ENCODE measurements around the gene CPPED1. TPM values are rescaled to one million over a fixed set of nuclear protein-coding genes. Genes with fewer than 3 reads are reported as not detected.

The CPPED1 gene
- total and polyA plus RNA-seq, 10 of the 15 experiments (the other 5 are each of a cell fraction or from before 2014, with no cell fraction given): 7.1 to 39.0 (median 16.0) TPM

GRCh38 chr16:12780467-12780866, 23.2 kb downstream of the CPPED1 start:
- ChIA-PET SMC1A (ENCODE audit: uncharacterized antibody, unreplicated experiment) (no interaction called here), POLR2A (interaction anchor here (0.7 kb wide), 2 partner anchors 14 to 117 kb away, joined by 3 to 4 read pairs; no protein-coding TSS in a partner anchor), CTCF (no interaction called here), RAD21 (ENCODE audit: unreplicated experiment) (no interaction called here)
- 93% methylated on average over 2 of the region's 2 CpGs for WGBS (ENCODE audit: insufficient coverage, insufficient replicate concordance, low lambda C conversion rate, missing lambda C conversion rate)
- Histone ChIP-seq H2AFZ (ENCODE audit: control insufficient read depth, low read depth, low read length) (no peak overlapping the region), H3K79me2 (ENCODE audit: control insufficient read depth, insufficient read depth, low read length) (no peaks in the 10 kb centered on the region), H3K4me1 (ENCODE audit: control insufficient read depth, insufficient read depth, low read length) (no peaks in the 10 kb centered on the region), H3K27me3 (replicated peaks in 1 of 2; ENCODE audit: control insufficient read depth in 2 of 2, insufficient read depth in 2 of 2, low read length in 1 of 2) (no peaks in the 10 kb centered on the region), H3K36me3 (ENCODE audit: control insufficient read depth in 2 of 2, insufficient read depth in 2 of 2, low read length in 1 of 2) (peaks cover 0 to 6% of the 10 kb centered on the region in 2 experiments; a peak in 2 of 4 replicates), H3K4me3 (no peak overlapping the region), H3K9ac (ENCODE audit: control insufficient read depth, insufficient read depth, low read length) (no peak overlapping the region), H3K9me3 (replicated peaks; ENCODE audit: control insufficient read depth, insufficient read depth, low read length) (no peaks in the 10 kb centered on the region; the same call in 2 of the 3 replicates), H4K20me1 (ENCODE audit: control insufficient read depth, insufficient read depth) (no peaks in the 10 kb centered on the region), H3K4me2 (ENCODE audit: control insufficient read depth, insufficient read depth) (no peak overlapping the region), H3K27ac (ENCODE audit: control insufficient read depth, insufficient read depth) (no peak overlapping the region)
- no peak for ATAC-seq
- no peak for FAIRE-seq
- DNase-seq (ENCODE audit: low read depth, low spot score): no peak
- in situ Hi-C loops (cut with MboI) (no loop called here), intact Hi-C loops (cut with micrococcal nuclease; ENCODE audit: unreplicated experiment) (no loop called here)
- no TSS peak for BruUV-seq (replicated peaks)
- TF ChIP-seq SMARCA5 (IDR thresholded peaks at IDR 0.05) (no peak), SP1 (IDR thresholded peaks at IDR 0.05; ENCODE audit: low read depth, low read length) (no peak), SREBF1 (IDR thresholded peaks at IDR 0.05; ENCODE audit: low read length) (no peak), NFIC (IDR thresholded peaks at IDR 0.05; ENCODE audit: low read depth, low read length) (no peak), MEF2A (IDR thresholded peaks at IDR 0.05; ENCODE audit: insufficient read depth, low read depth, low read length) (no peak)
- TF ChIP-seq, protein P1, sequence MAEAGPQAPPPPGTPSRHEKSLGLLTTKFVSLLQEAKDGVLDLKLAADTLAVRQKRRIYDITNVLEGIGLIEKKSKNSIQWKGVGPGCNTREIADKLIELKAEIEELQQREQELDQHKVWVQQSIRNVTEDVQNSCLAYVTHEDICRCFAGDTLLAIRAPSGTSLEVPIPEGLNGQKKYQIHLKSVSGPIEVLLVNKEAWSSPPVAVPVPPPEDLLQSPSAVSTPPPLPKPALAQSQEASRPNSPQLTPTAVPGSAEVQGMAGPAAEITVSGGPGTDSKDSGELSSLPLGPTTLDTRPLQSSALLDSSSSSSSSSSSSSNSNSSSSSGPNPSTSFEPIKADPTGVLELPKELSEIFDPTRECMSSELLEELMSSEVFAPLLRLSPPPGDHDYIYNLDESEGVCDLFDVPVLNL (IDR thresholded peaks at IDR 0.05; ENCODE audit: low read depth, low read length): no peak
- TF ChIP-seq, protein P2, sequence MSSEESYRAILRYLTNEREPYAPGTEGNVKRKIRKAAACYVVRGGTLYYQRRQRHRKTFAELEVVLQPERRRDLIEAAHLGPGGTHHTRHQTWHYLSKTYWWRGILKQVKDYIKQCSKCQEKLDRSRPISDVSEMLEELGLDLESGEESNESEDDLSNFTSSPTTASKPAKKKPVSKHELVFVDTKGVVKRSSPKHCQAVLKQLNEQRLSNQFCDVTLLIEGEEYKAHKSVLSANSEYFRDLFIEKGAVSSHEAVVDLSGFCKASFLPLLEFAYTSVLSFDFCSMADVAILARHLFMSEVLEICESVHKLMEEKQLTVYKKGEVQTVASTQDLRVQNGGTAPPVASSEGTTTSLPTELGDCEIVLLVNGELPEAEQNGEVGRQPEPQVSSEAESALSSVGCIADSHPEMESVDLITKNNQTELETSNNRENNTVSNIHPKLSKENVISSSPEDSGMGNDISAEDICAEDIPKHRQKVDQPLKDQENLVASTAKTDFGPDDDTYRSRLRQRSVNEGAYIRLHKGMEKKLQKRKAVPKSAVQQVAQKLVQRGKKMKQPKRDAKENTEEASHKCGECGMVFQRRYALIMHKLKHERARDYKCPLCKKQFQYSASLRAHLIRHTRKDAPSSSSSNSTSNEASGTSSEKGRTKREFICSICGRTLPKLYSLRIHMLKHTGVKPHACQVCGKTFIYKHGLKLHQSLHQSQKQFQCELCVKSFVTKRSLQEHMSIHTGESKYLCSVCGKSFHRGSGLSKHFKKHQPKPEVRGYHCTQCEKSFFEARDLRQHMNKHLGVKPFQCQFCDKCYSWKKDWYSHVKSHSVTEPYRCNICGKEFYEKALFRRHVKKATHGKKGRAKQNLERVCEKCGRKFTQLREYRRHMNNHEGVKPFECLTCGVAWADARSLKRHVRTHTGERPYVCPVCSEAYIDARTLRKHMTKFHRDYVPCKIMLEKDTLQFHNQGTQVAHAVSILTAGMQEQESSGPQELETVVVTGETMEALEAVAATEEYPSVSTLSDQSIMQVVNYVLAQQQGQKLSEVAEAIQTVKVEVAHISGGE (CRISPR knock-in tag; IDR thresholded peaks at IDR 0.05): no peak
- TF ChIP-seq, protein P3, sequence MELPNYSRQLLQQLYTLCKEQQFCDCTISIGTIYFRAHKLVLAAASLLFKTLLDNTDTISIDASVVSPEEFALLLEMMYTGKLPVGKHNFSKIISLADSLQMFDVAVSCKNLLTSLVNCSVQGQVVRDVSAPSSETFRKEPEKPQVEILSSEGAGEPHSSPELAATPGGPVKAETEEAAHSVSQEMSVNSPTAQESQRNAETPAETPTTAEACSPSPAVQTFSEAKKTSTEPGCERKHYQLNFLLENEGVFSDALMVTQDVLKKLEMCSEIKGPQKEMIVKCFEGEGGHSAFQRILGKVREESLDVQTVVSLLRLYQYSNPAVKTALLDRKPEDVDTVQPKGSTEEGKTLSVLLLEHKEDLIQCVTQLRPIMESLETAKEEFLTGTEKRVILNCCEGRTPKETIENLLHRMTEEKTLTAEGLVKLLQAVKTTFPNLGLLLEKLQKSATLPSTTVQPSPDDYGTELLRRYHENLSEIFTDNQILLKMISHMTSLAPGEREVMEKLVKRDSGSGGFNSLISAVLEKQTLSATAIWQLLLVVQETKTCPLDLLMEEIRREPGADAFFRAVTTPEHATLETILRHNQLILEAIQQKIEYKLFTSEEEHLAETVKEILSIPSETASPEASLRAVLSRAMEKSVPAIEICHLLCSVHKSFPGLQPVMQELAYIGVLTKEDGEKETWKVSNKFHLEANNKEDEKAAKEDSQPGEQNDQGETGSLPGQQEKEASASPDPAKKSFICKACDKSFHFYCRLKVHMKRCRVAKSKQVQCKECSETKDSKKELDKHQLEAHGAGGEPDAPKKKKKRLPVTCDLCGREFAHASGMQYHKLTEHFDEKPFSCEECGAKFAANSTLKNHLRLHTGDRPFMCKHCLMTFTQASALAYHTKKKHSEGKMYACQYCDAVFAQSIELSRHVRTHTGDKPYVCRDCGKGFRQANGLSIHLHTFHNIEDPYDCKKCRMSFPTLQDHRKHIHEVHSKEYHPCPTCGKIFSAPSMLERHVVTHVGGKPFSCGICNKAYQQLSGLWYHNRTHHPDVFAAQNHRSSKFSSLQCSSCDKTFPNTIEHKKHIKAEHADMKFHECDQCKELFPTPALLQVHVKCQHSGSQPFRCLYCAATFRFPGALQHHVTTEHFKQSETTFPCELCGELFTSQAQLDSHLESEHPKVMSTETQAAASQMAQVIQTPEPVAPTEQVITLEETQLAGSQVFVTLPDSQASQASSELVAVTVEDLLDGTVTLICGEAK (IDR thresholded peaks at IDR 0.05; ENCODE audit: borderline replicate concordance): no peak
- TF ChIP-seq, protein P4, sequence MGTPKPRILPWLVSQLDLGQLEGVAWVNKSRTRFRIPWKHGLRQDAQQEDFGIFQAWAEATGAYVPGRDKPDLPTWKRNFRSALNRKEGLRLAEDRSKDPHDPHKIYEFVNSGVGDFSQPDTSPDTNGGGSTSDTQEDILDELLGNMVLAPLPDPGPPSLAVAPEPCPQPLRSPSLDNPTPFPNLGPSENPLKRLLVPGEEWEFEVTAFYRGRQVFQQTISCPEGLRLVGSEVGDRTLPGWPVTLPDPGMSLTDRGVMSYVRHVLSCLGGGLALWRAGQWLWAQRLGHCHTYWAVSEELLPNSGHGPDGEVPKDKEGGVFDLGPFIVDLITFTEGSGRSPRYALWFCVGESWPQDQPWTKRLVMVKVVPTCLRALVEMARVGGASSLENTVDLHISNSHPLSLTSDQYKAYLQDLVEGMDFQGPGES (IDR thresholded peaks at IDR 0.05): no peak
- TF ChIP-seq, protein P5, sequence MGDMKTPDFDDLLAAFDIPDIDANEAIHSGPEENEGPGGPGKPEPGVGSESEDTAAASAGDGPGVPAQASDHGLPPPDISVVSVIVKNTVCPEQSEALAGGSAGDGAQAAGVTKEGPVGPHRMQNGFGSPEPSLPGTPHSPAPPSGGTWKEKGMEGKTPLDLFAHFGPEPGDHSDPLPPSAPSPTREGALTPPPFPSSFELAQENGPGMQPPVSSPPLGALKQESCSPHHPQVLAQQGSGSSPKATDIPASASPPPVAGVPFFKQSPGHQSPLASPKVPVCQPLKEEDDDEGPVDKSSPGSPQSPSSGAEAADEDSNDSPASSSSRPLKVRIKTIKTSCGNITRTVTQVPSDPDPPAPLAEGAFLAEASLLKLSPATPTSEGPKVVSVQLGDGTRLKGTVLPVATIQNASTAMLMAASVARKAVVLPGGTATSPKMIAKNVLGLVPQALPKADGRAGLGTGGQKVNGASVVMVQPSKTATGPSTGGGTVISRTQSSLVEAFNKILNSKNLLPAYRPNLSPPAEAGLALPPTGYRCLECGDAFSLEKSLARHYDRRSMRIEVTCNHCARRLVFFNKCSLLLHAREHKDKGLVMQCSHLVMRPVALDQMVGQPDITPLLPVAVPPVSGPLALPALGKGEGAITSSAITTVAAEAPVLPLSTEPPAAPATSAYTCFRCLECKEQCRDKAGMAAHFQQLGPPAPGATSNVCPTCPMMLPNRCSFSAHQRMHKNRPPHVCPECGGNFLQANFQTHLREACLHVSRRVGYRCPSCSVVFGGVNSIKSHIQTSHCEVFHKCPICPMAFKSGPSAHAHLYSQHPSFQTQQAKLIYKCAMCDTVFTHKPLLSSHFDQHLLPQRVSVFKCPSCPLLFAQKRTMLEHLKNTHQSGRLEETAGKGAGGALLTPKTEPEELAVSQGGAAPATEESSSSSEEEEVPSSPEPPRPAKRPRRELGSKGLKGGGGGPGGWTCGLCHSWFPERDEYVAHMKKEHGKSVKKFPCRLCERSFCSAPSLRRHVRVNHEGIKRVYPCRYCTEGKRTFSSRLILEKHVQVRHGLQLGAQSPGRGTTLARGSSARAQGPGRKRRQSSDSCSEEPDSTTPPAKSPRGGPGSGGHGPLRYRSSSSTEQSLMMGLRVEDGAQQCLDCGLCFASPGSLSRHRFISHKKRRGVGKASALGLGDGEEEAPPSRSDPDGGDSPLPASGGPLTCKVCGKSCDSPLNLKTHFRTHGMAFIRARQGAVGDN (IDR thresholded peaks at IDR 0.05): no peak
